Measurements from ENCODE around the gene CENPP. TPM values are rescaled to one million over a fixed set of nuclear protein-coding genes. Genes with fewer than 3 reads are reported as not detected.

The CENPP gene
- total RNA-seq, 2 donors from 2014 or later = 22.3 to 26.4 TPM

DNA sequence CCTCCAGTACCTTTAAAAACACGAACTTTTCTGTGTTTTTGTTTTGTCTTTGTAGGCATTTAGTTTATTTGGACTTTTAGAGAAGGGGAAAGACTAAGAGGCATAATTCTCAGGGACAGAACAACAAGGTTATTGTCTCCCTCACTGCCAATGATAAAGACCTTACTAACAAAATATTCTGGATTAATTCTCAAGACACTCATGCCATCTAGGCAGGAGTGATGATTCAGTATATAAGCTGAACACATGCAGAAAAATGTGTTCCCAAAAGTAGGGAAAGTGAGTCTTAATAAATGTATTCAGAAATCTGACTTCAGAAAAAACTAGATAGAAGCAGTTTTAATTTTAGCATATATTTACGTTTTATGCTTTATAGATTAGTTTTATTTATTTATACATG lies 173.9 kb downstream of the CENPP start:
- no peaks in the 10 kb centered on the region for H3K9me3 Mint-ChIP-seq
- H3K36me3 Mint-ChIP-seq = no peaks in the 10 kb centered on the region
- DNase-seq (ENCODE audit: low spot score in 2 of 2) (no peak), ATAC-seq (no peak)
- H3K27ac Mint-ChIP-seq = no peak overlapping the region

DNA sequence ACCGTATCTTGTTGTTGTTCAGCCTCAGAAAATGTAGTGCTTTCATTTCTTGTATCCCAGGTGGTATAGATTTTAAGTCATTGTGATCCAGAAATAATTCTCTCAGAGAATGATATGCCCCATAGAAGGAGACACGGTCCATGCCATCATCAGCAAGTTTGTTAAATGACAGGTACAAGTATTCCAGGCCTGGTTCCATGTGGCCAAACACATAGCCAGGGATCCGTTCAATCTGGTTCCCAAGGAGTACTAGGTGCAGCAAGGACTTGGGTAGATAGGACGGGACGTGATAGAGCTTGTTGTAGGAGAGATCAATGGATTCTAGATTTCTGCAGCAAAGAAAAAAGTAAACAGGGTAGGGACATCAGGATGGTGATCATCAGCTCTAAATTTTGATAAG lies 175.0 kb downstream of the CENPP start:
- DNase-seq (ENCODE audit: low spot score in 2 of 2) (no peak), ATAC-seq (no peak)
- Mint-ChIP-seq H3K27ac (no peak overlapping the region), H3K9me3 (no peaks in the 10 kb centered on the region), H3K36me3 (no peaks in the 10 kb centered on the region)

- Mint-ChIP-seq H3K27ac (no peak overlapping the region), H3K36me3 (no peaks in the 10 kb centered on the region), H3K9me3 (no peaks in the 10 kb centered on the region)
- ATAC-seq = peak; percentile 45 to 59
- no peak for DNase-seq (ENCODE audit: low spot score in 2 of 2)
Measured at GRCh38 chr9:92501671-92502393, 176.1 kb downstream of the CENPP start.

DNA sequence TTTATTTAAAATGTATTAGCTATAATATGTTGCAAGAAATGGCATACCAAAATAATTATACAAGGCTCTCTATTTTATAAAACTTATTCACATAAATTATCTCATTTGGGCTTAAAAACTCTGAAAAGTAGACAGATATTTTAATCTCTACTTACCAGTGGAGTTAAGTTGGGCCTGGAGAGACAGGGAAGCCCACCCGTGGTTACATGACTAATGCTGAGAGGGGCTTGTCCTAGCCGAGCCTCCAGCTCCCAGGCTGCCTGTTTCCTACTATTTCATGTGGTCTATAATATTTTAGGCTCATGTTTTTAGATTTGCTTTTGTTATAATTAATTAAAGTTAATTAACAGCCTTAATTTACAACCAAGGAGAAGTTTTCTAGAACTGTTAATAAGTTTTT lies 177.4 kb downstream of the CENPP start:
- H3K9me3 Mint-ChIP-seq = no peaks in the 10 kb centered on the region
- no peak for DNase-seq (ENCODE audit: low spot score in 2 of 2)
- H3K27ac Mint-ChIP-seq = no peak overlapping the region
- ATAC-seq = no peak
- no peaks in the 10 kb centered on the region for H3K36me3 Mint-ChIP-seq

DNA sequence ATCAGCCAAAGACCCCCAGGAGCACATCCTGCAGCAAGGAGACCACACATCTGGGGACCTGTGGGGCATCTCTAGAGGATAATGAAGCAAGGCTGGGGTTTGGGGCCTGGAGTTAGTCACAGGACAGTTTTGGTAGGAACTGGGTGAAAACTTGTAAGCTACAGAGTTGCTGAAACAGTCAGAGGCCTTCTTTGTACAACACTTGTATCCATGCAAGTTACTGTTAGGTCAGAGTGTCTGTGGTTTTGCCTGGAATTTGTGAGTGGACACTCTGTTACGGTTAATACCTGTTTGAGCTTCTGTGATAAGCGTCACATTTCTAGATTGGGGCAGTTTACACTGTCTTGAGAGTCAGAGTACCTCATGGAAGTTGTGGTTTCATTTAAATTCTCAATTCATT lies 179.1 kb downstream of the CENPP start:
- Mint-ChIP-seq H3K9me3 (no peaks in the 10 kb centered on the region), H3K27ac (peak overlapping the region in 1 of 2 donors; percentile 33), H3K36me3 (no peaks in the 10 kb centered on the region)
- DNase-seq (ENCODE audit: low spot score in 2 of 2) (no peak), ATAC-seq (no peak)

- Mint-ChIP-seq H3K36me3 (no peaks in the 10 kb centered on the region), H3K27ac (peak overlapping the region in 1 of 2 donors; percentile 66), H3K9me3 (no peaks in the 10 kb centered on the region)
- no peak for ATAC-seq
- no peak for DNase-seq (ENCODE audit: low spot score in 2 of 2)
Measured at GRCh38 chr9:92506184-92506857, 180.6 kb downstream of the CENPP start.

DNA sequence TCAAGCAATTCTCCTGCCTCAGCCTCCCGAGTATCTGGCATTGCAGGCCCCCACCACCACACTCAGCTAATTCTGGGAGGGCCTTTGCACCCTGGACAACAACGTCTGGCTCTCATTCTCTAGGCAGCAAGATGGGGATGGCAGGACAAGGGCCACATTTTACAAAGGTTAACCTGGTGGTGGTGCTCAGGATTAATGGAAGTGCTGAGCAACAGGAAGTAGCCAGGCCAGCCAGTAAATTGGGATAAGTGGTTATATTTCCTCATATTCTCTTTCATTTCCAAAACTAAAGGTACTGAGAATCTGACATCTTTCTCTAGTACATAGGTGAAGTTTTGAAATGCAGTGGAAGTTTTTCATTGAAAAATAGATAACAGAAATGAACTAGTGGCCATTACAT lies 181.3 kb downstream of the CENPP start:
- Mint-ChIP-seq H3K27ac (no peak overlapping the region), H3K9me3 (no peaks in the 10 kb centered on the region), H3K36me3 (no peaks in the 10 kb centered on the region)
- no peak for DNase-seq (ENCODE audit: low spot score in 2 of 2)
- no peak for ATAC-seq

DNA sequence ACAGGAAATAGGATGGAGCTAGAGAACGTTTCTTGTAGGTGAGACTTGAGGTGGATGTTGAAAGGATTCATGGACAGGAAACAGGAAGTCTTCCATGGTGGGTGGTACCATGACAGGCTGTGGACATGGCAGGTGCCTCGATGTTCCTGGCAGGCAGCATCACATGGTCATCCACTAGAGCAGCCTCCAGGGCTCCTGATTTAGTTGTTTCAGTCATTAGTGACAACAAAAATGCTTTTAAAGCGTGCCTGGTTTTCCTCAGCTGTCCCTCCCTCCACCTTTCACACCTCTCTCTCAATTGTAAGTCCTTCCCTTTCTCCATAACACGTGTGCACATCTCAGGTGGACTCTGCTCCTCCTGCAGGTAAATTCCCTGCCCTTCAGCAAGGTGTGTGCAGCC lies 181.7 kb downstream of the CENPP start:
- no peak for DNase-seq (ENCODE audit: low spot score in 2 of 2)
- ATAC-seq = no peak
- H3K27ac Mint-ChIP-seq = no peak overlapping the region
- H3K9me3 Mint-ChIP-seq = no peaks in the 10 kb centered on the region
- no peaks in the 10 kb centered on the region for H3K36me3 Mint-ChIP-seq

DNA sequence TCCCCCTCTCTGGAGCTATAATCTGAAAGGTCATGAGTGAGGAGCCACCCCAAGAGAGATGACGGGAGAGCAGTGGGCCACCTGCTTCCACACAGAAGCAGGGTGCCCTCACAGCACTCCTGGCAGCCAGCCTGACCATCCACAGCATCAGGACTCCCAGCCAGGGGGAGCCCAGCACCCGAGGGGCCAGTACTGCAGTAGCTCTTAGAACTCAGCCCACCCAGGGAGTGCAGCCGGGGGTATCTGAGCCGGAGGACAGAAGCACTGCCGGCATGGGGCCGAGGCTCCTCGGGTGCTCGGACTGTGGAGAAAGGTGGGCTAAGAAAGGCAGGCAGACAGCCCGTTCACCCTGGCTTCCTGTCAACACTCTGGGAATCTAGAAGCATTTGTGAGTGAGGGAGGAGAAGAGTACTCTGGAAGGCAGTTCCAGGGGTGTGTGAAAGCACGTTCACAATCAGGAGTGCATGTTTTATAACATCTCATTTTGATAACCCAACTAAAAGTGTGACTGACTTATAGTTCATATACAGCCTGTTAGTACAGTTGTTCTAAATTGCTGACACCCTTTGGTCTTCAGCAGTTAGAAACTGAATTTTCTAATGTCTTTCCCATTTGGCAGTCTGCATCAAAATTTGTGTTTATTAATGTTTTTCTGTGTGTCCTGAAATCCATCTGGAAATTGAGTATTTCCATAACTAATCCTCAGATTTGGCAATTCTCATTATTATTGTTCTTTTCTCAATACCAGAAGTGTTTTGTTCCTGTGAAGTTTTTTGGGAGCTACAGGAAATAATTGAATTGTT lies 182.5 kb downstream of the CENPP start:
- Mint-ChIP-seq H3K36me3 (no peaks in the 10 kb centered on the region), H3K27ac (no peak overlapping the region), H3K9me3 (no peaks in the 10 kb centered on the region)
- no peak for DNase-seq (ENCODE audit: low spot score in 2 of 2)
- ATAC-seq = no peak

DNA sequence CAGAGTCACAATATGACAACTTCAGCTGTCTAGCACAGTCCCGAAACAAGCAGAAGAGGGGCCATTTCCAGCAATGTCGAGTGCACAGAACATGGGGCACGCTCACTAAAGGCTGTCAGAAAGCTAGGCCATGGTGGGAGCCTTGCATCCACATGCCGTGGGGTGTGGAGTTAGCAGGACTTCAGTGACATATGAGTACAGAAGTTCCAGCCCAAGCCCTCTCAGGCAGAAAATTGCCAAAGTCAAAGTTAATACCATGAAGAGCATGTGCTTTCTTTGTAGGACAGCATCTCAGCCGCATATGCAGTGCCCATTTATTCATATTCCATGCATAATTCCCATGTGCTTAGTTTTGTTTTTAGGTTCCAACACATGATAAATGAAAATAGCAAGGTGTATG lies 183.3 kb downstream of the CENPP start:
- H3K27ac Mint-ChIP-seq = no peak overlapping the region
- DNase-seq (ENCODE audit: low spot score in 2 of 2) (no peak), ATAC-seq (no peak)
- H3K36me3 Mint-ChIP-seq = no peaks in the 10 kb centered on the region
- no peaks in the 10 kb centered on the region for H3K9me3 Mint-ChIP-seq

DNA sequence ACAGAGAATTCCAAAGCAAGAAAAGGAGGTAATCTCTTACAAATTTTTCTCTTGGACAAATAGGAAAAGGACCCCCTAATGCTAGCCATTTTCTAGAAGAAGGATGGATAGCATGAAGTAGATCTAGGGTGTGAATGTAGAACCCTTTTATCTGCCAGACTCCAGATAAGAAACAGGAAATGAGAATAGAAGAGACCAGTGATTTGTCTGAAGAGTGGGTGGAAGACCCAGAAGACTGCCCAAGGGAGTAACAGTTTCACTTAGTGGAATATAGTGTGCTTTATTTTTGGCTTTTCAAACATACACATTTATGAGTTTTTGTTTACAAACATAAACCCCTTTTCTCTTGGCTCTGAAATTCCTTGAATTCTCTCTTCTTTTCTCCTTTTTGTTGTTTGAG lies 185.0 kb downstream of the CENPP start:
- Mint-ChIP-seq H3K27ac (no peak overlapping the region), H3K36me3 (no peaks in the 10 kb centered on the region), H3K9me3 (no peaks in the 10 kb centered on the region)
- DNase-seq (ENCODE audit: low spot score in 2 of 2) (no peak), ATAC-seq (no peak)

- H3K27ac Mint-ChIP-seq = no peak overlapping the region
- no peaks in the 10 kb centered on the region for H3K9me3 Mint-ChIP-seq
- no peak for DNase-seq (ENCODE audit: low spot score in 2 of 2)
- no peaks in the 10 kb centered on the region for H3K36me3 Mint-ChIP-seq
- peak in 1 of 2 donors; percentile 34 for ATAC-seq
Measured at GRCh38 chr9:92512622-92513021, 186.9 kb downstream of the CENPP start.

GRCh38 chr9:92513349-92513748 lies 187.6 kb downstream of the CENPP start:
- no peaks in the 10 kb centered on the region for H3K9me3 Mint-ChIP-seq
- H3K36me3 Mint-ChIP-seq = no peaks in the 10 kb centered on the region
- ATAC-seq = no peak
- no peak for DNase-seq (ENCODE audit: low spot score in 2 of 2)
- no peak overlapping the region for H3K27ac Mint-ChIP-seq

DNA sequence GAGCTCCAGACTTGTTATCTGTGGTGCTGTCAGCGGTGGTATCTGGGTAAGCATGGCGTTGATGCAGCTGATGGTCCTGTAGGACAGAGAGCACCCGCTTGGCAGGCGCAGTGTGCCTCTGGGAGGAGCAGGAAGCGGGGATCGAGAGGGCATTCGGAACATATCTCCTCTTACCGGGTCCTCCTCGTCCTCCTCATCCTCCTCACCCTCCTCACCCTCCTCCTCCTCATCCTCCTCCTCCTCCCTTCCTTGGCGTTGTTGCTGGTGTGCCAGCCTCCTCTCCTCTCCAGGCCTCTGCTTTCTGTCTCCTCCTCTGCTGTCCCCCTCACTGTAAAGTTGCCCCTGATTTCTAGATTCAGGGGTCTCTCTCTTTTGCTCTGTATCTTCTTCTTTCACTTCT lies 188.9 kb downstream of the CENPP start:
- ATAC-seq = no peak
- no peak overlapping the region for H3K27ac Mint-ChIP-seq
- H3K9me3 Mint-ChIP-seq = no peaks in the 10 kb centered on the region
- H3K36me3 Mint-ChIP-seq = no peaks in the 10 kb centered on the region
- DNase-seq (ENCODE audit: low spot score in 2 of 2) = no peak

GRCh38 chr9:92516521-92516920 lies 190.8 kb downstream of the CENPP start:
- DNase-seq (ENCODE audit: low spot score in 2 of 2) = no peak

DNA sequence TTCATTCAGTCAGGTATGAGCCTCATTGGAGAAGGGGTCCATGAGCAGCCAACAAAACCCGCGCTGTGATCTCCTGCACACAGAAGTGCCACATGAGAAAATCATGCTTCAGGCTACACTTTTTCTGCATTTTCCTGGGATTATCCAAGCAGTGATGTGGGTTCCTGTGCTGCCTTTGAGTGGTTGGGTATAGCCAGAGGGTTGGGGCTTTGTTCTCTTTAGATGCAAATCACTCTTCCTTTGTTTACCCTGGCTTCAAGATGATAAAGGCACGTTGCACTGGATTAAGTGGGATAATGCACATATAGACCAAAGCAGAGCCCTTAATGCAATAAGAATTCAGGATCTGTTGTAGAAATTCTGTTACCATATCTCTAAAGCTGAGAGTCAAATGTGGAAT lies 191.3 kb downstream of the CENPP start:
- no peak for ATAC-seq
- Mint-ChIP-seq H3K9me3 (no peaks in the 10 kb centered on the region), H3K36me3 (no peaks in the 10 kb centered on the region), H3K27ac (no peak overlapping the region)
- DNase-seq (ENCODE audit: low spot score in 2 of 2) = no peak

More at GRCh38 chr9:92516521-92516920, 190.8 kb downstream of the CENPP start:
- Mint-ChIP-seq H3K27ac (no peak overlapping the region), H3K36me3 (no peaks in the 10 kb centered on the region), H3K9me3 (no peaks in the 10 kb centered on the region)
- no peak for ATAC-seq

DNA sequence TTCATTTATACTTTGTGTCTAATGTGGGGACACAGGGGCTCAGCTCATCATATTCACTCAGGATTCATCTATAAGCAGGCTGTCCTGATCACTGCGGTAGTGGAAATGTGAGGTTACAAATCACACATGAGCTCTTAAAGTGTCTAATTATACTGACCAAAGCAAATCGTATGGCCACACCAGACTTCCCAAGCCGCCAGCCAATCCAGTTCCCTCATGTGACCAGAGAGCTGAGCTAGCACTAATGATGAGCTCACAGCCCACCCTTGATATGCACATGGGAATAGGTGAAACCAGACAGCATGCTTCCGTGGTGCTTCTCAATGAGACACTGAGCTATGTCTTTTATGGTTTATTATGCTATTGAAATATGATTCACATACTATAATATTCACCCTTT lies 192.4 kb downstream of the CENPP start:
- H3K36me3 Mint-ChIP-seq = no peaks in the 10 kb centered on the region
- no peak for DNase-seq (ENCODE audit: low spot score in 2 of 2)
- no peak for ATAC-seq
- H3K27ac Mint-ChIP-seq = no peak overlapping the region
- H3K9me3 Mint-ChIP-seq = no peaks in the 10 kb centered on the region
